Activated T-cell treated with anti-CD3 and anti-CD28 coated beads, Interleukin-2, amount 50 U/mL, for 1 hour (primary cell): ENCODE data around the gene DNAJB5.
A peak's percentile ranks its signal among the peaks of the same experiment; 100 is the strongest.
"Not testable (repeated sequence)": the region's sequence is repeated elsewhere in the genome, so short reads cannot be mapped to it uniquely, and the experiment has no call there.

ENCODE experiments used
- DNase-seq: peaks from one replicate; pipeline ENCODE4 v3.0.0-alpha.2; 2020

DNAJB5 gene

DNA sequence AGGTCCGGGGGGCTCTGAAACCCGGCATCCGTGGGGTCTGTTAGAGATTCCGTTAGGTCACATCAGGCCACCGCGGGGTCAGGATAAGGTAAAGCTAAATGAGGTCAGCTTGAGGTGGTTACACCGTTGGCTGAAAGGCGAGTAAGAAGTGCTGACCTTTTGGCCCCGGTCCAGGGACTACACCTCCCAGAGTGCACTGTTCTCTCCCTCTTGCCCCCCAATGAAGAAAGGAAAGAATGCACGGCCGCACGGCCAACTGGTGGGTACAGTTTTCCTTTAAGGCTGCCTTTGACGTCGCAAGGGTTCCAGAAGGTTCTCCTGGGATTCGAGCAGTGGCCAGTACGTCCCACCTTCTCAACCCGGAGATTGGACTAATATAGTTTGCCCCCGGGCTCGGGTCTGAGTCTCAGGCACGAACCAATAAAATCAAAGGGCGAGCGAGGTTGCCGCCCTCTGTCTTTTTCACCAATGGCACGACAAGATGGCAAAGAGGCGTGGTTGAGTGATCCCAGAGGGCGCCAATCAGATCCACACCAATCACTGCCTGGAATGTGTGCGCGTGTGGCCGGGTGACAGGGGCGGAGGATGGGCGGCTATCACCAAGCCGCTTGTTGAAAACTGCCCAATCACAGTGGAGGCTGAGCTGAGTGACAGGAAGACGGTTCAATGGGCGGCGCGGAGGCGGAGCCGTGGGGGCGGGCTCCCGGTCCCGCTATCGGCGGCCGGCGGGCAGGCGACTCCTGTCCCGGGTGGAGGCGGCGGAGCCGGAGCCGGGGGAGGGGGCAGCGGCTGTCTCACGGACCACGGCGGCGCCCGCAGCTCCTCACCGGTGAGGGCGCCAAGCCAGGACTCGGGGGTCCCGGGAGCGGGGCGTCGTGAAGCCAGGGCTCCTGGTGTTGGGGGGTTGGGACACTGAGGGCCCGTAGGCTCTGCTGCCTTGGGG is at the start of gene DNAJB5:
DNAJB5 (plus strand) TSS at position 743 of the 943 bp plus-strand sequence. CDS start 886 bp downstream, outside the sequence.
- peak; percentile 97 for DNase-seq

- DNase-seq = not testable (repeated sequence)
Observed at GRCh38 chr9:34939989-34940388, 49.6 kb upstream of the DNAJB5 start.

DNA sequence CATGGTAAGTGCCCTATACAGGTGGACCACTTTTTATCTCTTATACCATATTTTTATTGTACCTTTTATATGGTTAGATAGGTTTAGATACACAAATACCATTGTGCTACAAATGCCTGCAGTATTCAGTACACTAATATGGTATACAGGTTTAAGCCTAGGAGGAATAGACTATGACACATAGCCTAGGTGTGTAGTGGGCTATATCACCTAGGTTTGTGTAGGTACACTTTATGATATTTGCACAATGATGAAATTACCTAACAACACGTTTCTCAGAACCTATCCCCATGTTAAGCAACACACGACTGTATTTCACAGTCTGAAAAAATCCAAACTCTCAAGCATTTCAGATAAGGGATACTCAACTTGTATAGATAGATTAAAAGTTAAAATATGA is 41.1 kb upstream of the DNAJB5 start:
- no peak for DNase-seq

DNA sequence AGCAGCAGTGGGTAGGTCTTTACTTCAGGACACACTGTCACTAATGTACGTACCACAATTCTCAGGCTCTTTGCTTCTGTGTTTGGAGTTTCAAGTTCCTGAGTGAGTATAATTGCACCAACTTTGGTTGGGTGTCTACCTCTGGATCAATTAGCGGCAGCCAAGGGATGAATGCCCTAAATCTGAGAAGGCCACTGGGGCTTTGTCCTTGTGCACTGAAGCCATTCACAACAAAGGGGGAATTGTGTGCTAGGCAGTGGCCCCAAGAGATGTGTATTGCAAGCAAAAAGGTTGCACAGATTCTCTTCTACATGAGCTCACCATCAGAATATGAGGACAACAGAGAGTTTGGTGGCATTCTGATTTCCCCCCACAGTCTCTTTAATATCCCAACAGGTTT is 35.3 kb upstream of the DNAJB5 start:
- DNase-seq = no peak

- not testable (repeated sequence) for DNase-seq
Observed at GRCh38 chr9:34956066-34956465, 33.5 kb upstream of the DNAJB5 start.

DNA sequence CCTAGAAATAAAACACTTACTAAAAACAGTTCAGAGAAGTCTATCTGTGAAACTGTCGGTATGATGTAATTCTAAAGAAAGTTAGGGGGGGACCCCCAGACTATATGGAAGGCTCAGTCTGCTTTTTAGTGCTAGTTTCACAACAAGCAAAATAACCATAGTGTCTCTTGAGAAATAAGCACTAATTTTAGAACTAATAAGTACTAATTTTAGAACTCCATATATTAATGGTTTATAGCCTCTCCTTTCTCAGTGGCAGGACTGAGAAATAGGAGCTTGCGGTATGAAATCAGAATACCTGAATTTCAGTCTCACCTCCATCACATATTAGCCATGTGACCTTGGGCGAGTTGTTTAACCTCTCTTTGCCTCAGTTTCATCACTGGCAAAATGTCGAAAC is 32.9 kb upstream of the DNAJB5 start:
- no peak for DNase-seq

DNA sequence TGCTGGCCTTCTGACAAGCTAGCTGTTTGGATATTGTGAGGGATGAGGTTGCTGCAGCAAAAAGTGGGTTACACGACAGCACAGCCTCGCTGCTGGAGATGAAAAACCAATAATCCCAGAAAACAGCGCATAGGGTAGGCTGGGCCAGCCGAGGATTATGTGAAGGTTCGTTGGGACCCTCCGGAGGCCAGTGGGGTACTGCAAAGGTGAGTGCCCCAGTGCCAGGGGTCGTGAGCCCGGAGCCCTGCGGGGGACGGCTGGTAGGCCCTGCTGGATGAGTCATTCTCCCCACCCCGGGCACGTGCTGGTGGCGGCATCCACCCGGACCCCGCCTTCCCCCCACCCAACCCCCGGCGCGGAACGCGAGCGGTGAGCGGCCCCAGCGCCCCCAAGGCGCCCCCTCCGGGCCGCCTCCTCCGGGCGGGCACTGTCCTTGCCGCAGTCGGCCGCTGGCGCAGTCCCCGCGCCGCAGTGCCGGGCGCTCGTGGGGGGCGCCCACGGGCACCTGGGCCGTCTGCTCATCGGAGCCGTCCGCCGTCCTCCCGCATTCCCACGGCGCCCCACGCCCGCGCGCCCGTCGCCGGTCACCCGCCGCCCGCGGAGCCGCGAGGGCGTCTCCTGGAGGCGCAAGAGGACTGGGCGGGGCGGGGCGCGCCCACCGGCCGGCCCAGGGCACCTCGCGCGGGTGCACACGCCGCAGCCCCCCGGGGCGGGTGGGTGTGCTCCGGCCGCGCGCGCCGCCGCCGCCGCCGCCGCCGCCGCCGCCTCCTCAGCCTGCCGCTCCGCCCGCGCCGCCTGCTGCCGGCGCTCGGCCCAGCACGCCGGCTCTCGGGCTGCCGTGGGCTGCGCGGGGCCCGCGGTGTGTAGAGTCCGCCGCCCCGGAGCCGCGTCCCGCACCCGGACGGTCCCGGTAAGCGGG is 31.8 kb upstream of the DNAJB5 start, which contains the start of gene PHF24:
PHF24 (plus strand) TSS at position 794 of the 919 bp plus-strand sequence. CDS start 13,014 bp downstream, outside the sequence.
- DNase-seq = peak; percentile 47

DNA sequence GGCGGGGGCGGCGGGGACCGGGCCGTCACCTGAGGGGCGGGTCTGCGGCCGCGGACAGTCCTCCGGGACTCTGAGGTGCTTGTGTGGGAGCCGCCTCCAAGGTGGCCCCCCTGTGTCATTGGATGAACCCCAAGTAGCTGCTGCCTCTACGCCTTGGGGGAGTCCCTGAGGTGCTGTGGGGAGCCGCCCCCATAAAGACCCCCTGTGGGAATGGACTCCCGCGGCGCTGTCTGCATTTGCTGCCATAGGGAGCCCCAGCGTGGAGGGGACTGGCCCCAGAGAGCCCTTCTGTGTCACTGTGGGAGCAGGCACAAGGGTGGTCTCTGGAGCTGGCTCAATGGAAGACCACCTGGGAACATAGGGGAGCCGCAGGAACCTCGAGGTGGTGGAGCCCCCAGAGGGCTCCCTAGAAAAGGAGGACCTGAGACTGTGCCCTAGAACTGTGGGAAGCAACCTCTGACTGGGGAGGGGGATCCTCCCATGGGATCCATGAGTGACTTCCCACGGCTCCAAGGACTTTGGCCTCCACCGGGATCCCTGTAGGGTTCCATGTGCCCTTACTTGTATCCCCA is 31.0 kb upstream of the DNAJB5 start:
- no peak for DNase-seq

DNA sequence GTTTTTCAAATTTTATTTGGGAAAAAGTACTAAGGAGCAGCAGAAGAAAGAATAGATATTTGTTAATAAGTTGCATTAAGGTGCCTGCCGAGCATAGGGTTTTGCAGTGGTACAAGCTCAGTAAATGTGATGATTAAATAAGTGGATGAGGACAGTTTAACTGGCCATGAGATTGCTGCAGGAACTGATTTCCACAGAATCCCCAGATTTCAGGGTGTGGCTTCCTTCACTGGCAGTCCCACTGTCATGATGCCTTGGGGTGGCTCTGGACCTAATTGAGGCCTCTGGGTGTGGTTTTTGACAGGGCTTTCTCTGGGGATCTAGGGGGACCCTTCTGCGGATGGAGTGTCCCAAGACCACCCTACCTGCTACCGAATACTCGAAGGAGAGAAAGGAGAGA is 30.1 kb upstream of the DNAJB5 start:
- no peak for DNase-seq

DNA sequence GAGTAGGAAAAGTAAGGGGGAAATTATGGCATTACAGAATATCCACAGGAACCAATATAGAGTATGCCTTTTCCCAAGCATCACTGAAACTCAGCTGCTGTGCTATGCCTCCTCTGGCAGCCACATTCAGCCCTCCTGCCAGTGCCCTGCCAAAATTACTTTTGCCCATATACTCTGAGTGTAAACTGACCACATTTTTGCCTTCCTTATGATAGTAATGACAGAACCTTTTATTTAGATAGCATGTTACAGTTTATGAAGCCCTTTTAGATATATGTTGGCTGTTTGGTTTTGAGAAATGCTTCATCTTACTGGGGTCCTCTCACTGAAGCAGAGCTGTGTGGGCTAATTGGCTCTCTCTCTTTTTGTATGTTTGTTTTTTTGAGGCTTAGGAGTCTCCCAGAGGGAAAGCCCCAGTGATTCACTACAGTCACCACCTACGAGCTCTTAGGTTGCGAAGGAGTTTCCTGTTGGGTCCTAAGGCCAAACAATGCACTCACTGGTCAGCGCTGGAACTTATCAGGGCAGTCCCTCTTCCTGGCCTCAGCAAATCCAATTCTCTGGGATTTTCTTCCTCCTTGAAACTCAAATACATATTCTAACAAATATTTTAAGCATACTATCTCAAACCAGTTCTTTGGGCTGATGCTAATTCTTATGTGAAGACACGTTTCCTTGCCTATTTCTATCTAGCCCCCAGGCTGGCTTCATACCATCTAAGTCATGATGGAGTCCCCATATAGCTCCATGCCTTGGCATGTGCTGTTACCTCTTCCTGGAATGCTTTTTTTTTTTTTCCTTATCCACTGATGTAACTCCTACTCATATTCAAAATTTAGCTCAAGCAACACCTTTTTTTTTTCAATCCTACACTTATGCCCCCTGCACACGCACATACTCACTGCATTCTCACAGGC is 27.7 kb upstream of the DNAJB5 start:
- DNase-seq = no peak

GRCh38 chr9:34962546-34962945 is 27.0 kb upstream of the DNAJB5 start:
- DNase-seq = no peak

- DNase-seq = no peak
Observed at GRCh38 chr9:34963552-34963951, 26.0 kb upstream of the DNAJB5 start.

GRCh38 chr9:34964458-34964857 is 25.1 kb upstream of the DNAJB5 start:
- DNase-seq = no peak

DNA sequence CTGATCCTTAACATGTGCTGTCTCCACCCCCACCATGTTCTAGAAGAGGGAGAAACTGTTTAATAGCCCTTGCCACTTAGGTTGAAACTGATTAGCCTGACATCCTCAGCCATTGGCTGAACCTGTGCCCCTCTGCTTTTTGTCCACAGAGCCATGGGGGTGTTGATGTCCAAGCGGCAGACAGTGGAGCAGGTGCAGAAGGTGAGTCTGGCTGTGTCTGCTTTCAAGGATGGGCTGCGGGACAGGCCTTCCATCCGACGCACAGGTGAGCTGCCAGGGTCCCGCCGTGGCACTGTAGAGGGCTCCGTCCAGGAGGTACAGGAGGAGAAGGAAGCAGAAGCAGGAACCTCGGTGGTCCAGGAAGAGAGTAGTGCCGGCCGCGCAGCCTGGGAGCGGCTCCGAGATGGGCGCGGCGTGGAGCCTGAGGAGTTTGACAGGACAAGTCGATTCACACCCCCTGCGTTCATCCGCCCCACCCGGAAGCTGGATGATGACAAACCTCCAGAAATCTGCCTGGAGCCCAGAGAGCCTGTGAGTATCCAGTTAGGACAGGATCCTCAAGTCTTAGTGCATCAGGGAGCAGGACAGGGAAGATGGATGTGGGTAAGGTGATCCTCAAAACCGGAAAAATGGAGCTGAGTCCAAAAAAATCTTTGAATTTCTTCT is 18.3 kb upstream of the DNAJB5 start:
- DNase-seq = no peak

GRCh38 chr9:34974664-34975063 is 14.9 kb upstream of the DNAJB5 start:
- DNase-seq = no peak

DNA sequence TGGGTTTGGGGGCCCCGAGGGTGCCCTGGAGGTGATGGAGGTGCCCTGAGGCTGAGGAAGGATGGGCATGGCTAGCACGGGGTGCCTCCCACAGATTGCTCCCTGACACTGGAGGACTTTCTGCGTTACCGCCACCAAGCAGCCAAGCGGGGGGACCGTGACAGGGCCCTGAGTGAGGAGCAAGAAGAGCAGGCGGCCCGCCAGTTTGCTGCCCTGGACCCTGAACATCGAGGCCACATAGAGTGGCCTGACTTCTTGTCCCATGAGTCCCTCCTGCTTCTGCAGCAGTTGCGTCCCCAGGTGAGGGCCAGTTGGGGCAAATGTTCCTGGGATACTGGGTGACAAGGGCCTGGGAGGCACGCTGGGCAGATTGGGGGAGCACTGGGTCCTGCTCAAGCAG is 13.1 kb upstream of the DNAJB5 start:
- no peak for DNase-seq

- no peak for DNase-seq
Observed at GRCh38 chr9:34976992-34977391, 12.6 kb upstream of the DNAJB5 start.

GRCh38 chr9:34980181-34980761 is 9.3 kb upstream of the DNAJB5 start:
- no peak for DNase-seq

- no peak for DNase-seq
Observed at GRCh38 chr9:34982361-34982760, 7.2 kb upstream of the DNAJB5 start.

GRCh38 chr9:34983209-34983608 is 6.3 kb upstream of the DNAJB5 start:
- no peak for DNase-seq

GRCh38 chr9:34984049-34984448 is 5.5 kb upstream of the DNAJB5 start:
- no peak for DNase-seq
